AG04449 (cell line): ENCODE measurements around the gene MPC1.
"Not testable (repeated sequence)": the region's sequence is repeated elsewhere in the genome, so short reads cannot be mapped to it uniquely, and the experiment has no call there.

ENCODE experiments used
- CTCF ChIA-PET: fragments of 350-600 bp; formaldehyde crosslinking; extraction: SDS; loops from one replicate; lab custom pipeline; 2021; ENCODE audit warnings: antibody characterized with exemption; lab: Yijun Ruan, JAX
- POLR2A ChIA-PET: fragments of 400-600, 350-600 bp; formaldehyde crosslinking; extraction: SDS; loops from one replicate; lab custom pipeline; 2020; ENCODE audit warnings: antibody characterized with exemption, inconsistent platforms; lab: Yijun Ruan, JAX
- DNase-seq: peaks from one replicate; pipeline ENCODE4 v3.0.0-alpha.2; 2010; ENCODE audit warnings: low read depth, low spot score
- H3K4me3 ChIP-seq: 2 replicates; pipeline ENCODE4 v1.5.1; 2011; ENCODE audit warnings: low read depth, mild to moderate bottlenecking, control low read depth, low read length
- TF ChIP-seq, protein P1 (sequence below): IDR thresholded peaks from one replicate; pipeline ENCODE4 v1.5.1; 2011; ENCODE audit warnings: mild to moderate bottlenecking, moderate library complexity, low read length, control low read depth, inconsistent platforms; ENCODE audit not compliant: insufficient read depth; ENCODE audit errors: missing control alignments

Gene MPC1

DNA sequence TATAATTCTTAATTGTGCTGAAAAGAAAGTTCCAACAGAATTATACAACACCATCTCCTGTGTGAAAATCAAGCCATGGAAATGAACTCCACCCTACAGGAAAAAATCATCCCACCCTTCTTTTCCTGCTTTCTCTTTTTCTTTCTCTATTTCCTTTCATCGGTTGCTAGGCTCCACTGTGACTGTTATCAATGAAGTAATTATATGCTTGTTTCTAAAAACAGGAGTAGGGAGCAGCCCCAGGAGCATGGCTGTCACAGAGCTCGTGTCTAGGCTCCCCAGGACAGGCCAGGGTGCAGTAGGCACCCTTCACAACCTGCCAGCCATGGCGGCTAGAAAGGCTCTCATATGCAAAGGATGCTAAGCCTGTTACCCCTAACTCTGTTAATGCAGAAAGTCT lies 13.0 kb downstream of the MPC1 start:
- ChIA-PET POLR2A (no interaction called here), CTCF (interaction anchor here (1.2 kb wide), 1 partner anchor 11 kb away, joined by 4 read pairs; no protein-coding TSS in a partner anchor)
- TF ChIP-seq, protein P1, sequence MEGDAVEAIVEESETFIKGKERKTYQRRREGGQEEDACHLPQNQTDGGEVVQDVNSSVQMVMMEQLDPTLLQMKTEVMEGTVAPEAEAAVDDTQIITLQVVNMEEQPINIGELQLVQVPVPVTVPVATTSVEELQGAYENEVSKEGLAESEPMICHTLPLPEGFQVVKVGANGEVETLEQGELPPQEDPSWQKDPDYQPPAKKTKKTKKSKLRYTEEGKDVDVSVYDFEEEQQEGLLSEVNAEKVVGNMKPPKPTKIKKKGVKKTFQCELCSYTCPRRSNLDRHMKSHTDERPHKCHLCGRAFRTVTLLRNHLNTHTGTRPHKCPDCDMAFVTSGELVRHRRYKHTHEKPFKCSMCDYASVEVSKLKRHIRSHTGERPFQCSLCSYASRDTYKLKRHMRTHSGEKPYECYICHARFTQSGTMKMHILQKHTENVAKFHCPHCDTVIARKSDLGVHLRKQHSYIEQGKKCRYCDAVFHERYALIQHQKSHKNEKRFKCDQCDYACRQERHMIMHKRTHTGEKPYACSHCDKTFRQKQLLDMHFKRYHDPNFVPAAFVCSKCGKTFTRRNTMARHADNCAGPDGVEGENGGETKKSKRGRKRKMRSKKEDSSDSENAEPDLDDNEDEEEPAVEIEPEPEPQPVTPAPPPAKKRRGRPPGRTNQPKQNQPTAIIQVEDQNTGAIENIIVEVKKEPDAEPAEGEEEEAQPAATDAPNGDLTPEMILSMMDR: no peak
- no peak overlapping the region for H3K4me3 ChIP-seq
- no peak for DNase-seq

DNA sequence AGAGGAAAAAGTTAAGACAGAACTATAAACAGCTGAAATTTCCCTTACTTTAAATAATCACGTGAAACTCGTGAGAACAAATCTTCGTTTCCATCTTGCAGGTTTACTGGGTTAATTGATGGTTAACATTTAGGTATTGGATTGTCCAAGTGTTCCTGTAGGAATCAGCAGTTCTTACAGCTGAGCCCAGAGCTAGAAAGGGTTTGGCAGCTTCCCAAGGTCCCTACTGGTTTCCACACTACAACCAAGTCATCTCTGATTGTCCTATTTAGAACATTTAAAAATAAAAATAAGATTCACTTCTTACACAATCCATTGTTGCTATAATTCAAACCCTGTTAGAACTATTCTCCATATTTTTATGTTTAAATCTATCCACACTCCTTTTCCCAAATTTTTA lies 15.8 kb downstream of the MPC1 start:
- CTCF ChIA-PET: interaction anchor here (1.6 to 4.9 kb wide), 2 partner anchors 13 to 54 kb away, joined by 3 to 30 read pairs; no protein-coding TSS in a partner anchor
- POLR2A ChIA-PET: no interaction called here
- H3K4me3 ChIP-seq: no peak overlapping the region
- no peak for DNase-seq
- TF ChIP-seq, protein P1: no peak

DNA sequence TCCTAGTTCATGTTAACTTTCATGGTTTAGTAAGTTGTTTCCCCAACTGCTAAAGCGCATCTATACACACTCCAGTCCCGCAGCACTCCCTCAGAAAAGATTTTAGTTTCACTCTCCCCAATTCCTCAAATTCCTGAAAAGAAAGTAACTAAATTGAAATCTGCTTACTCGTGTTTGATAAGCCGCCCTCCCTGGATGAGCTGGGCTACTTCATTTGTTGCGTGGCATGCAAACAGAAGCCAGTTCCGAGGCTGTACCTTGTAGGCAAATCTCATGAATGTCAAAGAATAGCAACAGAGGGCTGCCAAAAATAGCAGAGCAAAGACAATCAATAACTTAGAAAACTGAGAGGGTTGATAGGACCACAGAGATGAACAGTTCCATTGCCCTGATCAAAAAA lies 16.9 kb downstream of the MPC1 start:
- DNase-seq: no peak
- no peak overlapping the region for H3K4me3 ChIP-seq
- TF ChIP-seq, protein P1: no peak
- CTCF ChIA-PET: interaction anchor here (1.6 to 4.9 kb wide), 2 partner anchors 14 to 53 kb away, joined by 3 to 30 read pairs; no protein-coding TSS in a partner anchor
- POLR2A ChIA-PET: no interaction called here

DNA sequence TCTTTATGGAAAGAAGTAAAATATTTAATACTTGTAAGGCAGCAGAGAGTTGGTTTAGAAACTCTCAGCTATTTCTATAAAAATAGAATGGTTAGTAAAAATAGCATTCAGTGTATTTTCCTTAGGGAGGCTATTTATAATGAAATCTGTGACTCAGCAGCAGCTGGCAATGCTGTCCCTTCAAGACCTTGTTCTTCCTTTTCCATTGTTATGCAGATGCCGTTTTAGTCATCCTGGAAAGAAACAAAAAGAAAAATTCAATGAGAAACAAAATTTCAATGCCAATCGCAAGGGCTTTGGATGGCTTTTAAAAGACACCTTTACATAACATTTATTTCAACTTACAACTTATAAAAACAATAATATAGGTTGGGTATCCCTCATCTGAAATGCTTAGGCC lies 17.5 kb downstream of the MPC1 start:
- no peak overlapping the region for H3K4me3 ChIP-seq
- DNase-seq: no peak
- TF ChIP-seq, protein P1: no peak
- POLR2A ChIA-PET: no interaction called here
- CTCF ChIA-PET: interaction anchor here (1.6 to 4.9 kb wide), 2 partner anchors 15 to 35 kb away, joined by 3 to 30 read pairs; no protein-coding TSS in a partner anchor

DNA sequence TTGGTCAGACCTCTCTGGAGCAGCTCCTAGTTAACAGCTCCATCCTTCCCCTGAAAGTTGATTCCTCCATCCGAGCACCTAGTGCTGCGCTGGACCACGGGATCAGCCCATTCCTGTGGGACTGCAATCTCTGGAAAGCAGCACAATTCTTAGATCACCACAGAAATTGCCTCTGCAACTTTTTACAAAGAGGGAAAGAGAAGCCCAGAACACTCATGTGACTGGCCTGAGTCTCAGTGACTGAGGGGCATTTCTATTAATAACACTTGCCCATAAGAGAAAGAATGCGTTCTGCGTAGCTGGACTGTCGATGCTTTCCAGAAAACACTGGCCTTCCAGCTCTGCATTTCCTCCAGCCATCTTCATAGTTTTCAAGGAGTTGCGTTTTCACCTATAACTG lies 18.3 kb downstream of the MPC1 start:
- CTCF ChIA-PET: interaction anchor here (1.6 to 4.9 kb wide), 2 partner anchors 16 to 36 kb away, joined by 3 to 30 read pairs; no protein-coding TSS in a partner anchor
- no peak overlapping the region for H3K4me3 ChIP-seq
- DNase-seq: no peak
- POLR2A ChIA-PET: no interaction called here
- TF ChIP-seq, protein P1: no peak

DNA sequence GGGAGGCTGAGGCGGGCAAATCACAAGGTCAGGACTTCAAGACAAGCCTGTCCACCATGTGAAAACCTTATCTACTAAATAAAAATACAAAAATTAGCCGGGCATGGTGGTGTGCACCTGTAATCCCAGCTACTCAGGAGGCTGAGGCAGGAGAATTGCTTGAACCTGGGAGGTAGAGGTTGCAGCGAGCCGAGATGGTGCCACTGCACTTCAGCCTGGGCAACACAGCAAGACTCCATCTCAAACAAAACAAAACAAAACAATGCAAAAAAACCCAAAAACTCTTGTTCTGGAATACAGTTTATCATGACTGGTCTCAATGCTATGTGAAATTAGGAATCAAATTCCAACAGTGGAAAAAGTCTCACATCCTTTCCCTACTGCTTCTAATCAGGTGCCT lies 20.3 kb downstream of the MPC1 start:
- POLR2A ChIA-PET, H3K4me3 ChIP-seq, CTCF ChIA-PET, DNase-seq: not testable (repeated sequence)

DNA sequence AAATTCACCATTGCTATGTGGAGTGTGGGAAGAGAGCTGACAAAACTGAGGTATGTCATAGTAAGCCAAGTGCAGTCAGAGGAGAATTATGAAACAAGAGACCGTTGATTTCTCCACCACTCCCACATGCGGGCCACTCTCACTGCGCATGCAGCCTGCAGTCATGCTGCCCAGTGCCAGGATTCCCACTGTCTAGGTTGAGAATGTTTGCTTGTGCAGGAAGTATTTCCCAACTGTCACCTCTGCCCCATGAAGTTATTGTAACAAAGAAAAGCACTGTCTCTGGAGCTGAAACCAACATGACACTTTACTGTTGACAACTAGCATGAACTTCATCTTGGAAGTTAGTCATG lies 21.7 kb downstream of the MPC1 start:
- H3K4me3 ChIP-seq: no peak overlapping the region
- DNase-seq: no peak
- TF ChIP-seq, protein P1: no peak
- CTCF ChIA-PET: interaction anchor here (1.3 to 2.0 kb wide), 2 partner anchors 39 to 85 kb away, joined by 4 to 7 read pairs; no protein-coding TSS in a partner anchor
- POLR2A ChIA-PET: no interaction called here
